ENCODE results near the gene LDHB.

Gene LDHB

GRCh38 chr12:21634245-21634644, 23.4 kb downstream of the LDHB start:
- Histone ChIP-seq H3K27me3 (replicated peaks; ENCODE audit: control insufficient read depth, insufficient read depth, low read length) (no peaks in the 10 kb centered on the region), H3K4me3 (replicated peaks; ENCODE audit: low read depth, low read length) (no peak overlapping the region), H3K36me3 (ENCODE audit: control insufficient read depth, insufficient read depth, low read length) (peaks cover 7% of the 10 kb centered on the region)
- no peak for TF ChIP-seq CTCF (IDR thresholded peaks at IDR 0.05; ENCODE audit: insufficient read depth, low read length, poor library complexity, severe bottlenecking)
- DNase-seq (ENCODE audit: extremely low read depth, insufficient read length), result no peak

GRCh38 chr12:21631367-21631766, 26.3 kb downstream of the LDHB start:
- peaks cover 7% of the 10 kb centered on the region for H3K36me3 ChIP-seq (ENCODE audit: control insufficient read depth, insufficient read depth, low read length)

GRCh38 chr12:21627924-21628323, 29.7 kb downstream of the LDHB start:
- DNase-seq (ENCODE audit: extremely low read depth, insufficient read length), result no peak
- H3K36me3 ChIP-seq (ENCODE audit: control insufficient read depth, insufficient read depth, low read length), result no peaks in the 10 kb centered on the region
- TF ChIP-seq CTCF (IDR thresholded peaks at IDR 0.05; ENCODE audit: insufficient read depth, low read length, poor library complexity, severe bottlenecking), result no peak
- H3K27me3 ChIP-seq (replicated peaks; ENCODE audit: control insufficient read depth, insufficient read depth, low read length), result no peaks in the 10 kb centered on the region
- no peak overlapping the region for H3K4me3 ChIP-seq (replicated peaks; ENCODE audit: low read depth, low read length)

More at GRCh38 chr12:21631367-21631766, 26.3 kb downstream of the LDHB start:
- no peak for DNase-seq (ENCODE audit: extremely low read depth, insufficient read length)
- Histone ChIP-seq H3K27me3 (replicated peaks; ENCODE audit: control insufficient read depth, insufficient read depth, low read length) (no peaks in the 10 kb centered on the region), H3K4me3 (replicated peaks; ENCODE audit: low read depth, low read length) (no peak overlapping the region)
- no peak for TF ChIP-seq CTCF (IDR thresholded peaks at IDR 0.05; ENCODE audit: insufficient read depth, low read length, poor library complexity, severe bottlenecking)

- H3K36me3 ChIP-seq (ENCODE audit: control insufficient read depth, insufficient read depth, low read length), result no peaks in the 10 kb centered on the region
- TF ChIP-seq CTCF (IDR thresholded peaks at IDR 0.05; ENCODE audit: insufficient read depth, low read length, poor library complexity, severe bottlenecking), result no peak
- H3K4me3 ChIP-seq (replicated peaks; ENCODE audit: low read depth, low read length), result no peak overlapping the region
- no peak for DNase-seq (ENCODE audit: extremely low read depth, insufficient read length)
- H3K27me3 ChIP-seq (replicated peaks; ENCODE audit: control insufficient read depth, insufficient read depth, low read length), result no peaks in the 10 kb centered on the region
Observed at GRCh38 chr12:21618566-21618965, 39.1 kb downstream of the LDHB start.

- no peaks in the 10 kb centered on the region for H3K36me3 ChIP-seq (ENCODE audit: control insufficient read depth, insufficient read depth, low read length)
- no peak for DNase-seq (ENCODE audit: extremely low read depth, insufficient read length)
- no peak for TF ChIP-seq CTCF (IDR thresholded peaks at IDR 0.05; ENCODE audit: insufficient read depth, low read length, poor library complexity, severe bottlenecking)
- no peak overlapping the region for H3K4me3 ChIP-seq (replicated peaks; ENCODE audit: low read depth, low read length)
- H3K27me3 ChIP-seq (replicated peaks; ENCODE audit: control insufficient read depth, insufficient read depth, low read length), result no peaks in the 10 kb centered on the region
Observed at GRCh38 chr12:21617030-21617429, 40.6 kb downstream of the LDHB start.

- DNase-seq (ENCODE audit: extremely low read depth, insufficient read length), result no peak
- Histone ChIP-seq H3K36me3 (ENCODE audit: control insufficient read depth, insufficient read depth, low read length) (no peaks in the 10 kb centered on the region), H3K27me3 (replicated peaks; ENCODE audit: control insufficient read depth, insufficient read depth, low read length) (no peaks in the 10 kb centered on the region), H3K4me3 (replicated peaks; ENCODE audit: low read depth, low read length) (no peak overlapping the region)
- no peak for TF ChIP-seq CTCF (IDR thresholded peaks at IDR 0.05; ENCODE audit: insufficient read depth, low read length, poor library complexity, severe bottlenecking)
Observed at GRCh38 chr12:21615431-21615830, 42.2 kb downstream of the LDHB start.
